ENCODE measurements around the gene C19orf25.
"Not testable (repeated sequence)": the region's sequence is repeated elsewhere in the genome, so short reads cannot be mapped to it uniquely, and the experiment has no call there.

The C19orf25 gene

DNA sequence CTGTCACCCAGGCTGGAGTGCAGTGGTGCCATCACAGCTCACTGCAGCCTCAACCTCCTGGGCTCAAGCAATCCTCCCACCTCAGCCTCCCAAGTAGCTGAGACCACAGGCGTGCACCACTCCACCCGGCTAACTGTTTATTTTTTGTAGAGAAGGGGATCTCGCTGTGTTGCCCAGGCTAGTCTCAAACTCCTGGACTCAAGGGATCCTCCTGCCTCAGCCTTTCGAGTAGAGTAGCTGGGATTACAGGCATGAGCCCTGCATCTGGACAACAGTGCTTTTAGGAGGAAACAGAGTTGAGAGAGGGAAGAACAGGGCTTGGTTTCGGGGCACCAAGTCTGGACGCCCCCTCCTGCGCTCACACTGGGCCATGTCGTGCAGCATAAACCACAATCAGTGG, 40.8 kb upstream of the C19orf25 start:
- H3K4me3 Mint-ChIP-seq; H3K4me1 Mint-ChIP-seq (ENCODE audit: low read depth); intact Hi-C loops (cut with micrococcal nuclease); H3K36me3 Mint-ChIP-seq (ENCODE audit: low read depth); H3K9me3 Mint-ChIP-seq; H3K27ac Mint-ChIP-seq: not testable (repeated sequence)
- peaks cover 65% of the 10 kb centered on the region for H3K27me3 Mint-ChIP-seq

DNA sequence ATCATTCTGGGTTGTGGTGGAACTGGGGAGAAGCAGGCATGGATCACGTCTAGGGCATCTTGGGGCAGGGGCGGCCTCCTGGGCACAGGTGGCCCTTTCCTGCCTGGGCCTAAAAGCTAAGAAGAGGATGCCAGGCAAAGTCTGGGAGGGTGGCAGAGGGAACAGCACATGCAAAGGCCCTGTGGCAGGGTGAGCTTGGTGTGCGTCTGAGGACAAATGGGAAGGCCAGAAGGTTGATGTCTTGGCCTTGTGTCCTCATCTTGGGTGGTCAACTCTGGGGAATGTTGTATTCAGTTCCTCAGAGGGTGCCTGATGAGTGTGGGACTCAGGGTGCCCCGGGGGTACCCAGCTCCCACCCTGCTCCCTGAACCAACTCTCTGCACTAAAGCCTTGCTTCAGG, 39.5 kb upstream of the C19orf25 start:
- peaks cover 69% of the 10 kb centered on the region for H3K27me3 Mint-ChIP-seq
- no peaks in the 10 kb centered on the region for H3K36me3 Mint-ChIP-seq (ENCODE audit: low read depth)
- no peaks in the 10 kb centered on the region for H3K4me1 Mint-ChIP-seq (ENCODE audit: low read depth)
- H3K4me3 Mint-ChIP-seq = no peak overlapping the region
- no peaks in the 10 kb centered on the region for H3K9me3 Mint-ChIP-seq
- no peak overlapping the region for H3K27ac Mint-ChIP-seq
- intact Hi-C loops (cut with micrococcal nuclease) = no loop called here

DNA sequence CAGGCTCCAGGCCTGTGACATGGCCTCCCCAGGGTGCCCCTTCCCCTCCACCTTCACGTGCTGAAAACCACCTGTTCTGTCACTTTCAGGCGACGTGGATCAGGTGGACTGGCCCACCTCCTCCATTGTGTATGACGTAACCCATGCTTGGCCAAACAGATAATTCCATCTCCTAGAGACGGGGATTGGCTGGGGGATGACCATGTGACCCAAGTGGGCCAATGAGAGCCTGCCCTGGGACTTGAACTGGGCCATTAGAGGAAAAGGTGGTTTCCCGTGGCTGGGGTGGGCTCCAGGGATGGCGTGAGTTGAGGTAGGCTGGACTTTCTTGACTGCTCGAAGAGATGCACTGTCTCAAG, 37.4 kb upstream of the C19orf25 start:
- H3K4me1 Mint-ChIP-seq (ENCODE audit: low read depth) = peaks cover 8% of the 10 kb centered on the region
- no peaks in the 10 kb centered on the region for H3K9me3 Mint-ChIP-seq
- peaks cover 64% of the 10 kb centered on the region for H3K27me3 Mint-ChIP-seq
- no peak overlapping the region for H3K27ac Mint-ChIP-seq
- H3K4me3 Mint-ChIP-seq = no peak overlapping the region
- H3K36me3 Mint-ChIP-seq (ENCODE audit: low read depth) = no peaks in the 10 kb centered on the region
- intact Hi-C loops (cut with micrococcal nuclease) = no loop called here

DNA sequence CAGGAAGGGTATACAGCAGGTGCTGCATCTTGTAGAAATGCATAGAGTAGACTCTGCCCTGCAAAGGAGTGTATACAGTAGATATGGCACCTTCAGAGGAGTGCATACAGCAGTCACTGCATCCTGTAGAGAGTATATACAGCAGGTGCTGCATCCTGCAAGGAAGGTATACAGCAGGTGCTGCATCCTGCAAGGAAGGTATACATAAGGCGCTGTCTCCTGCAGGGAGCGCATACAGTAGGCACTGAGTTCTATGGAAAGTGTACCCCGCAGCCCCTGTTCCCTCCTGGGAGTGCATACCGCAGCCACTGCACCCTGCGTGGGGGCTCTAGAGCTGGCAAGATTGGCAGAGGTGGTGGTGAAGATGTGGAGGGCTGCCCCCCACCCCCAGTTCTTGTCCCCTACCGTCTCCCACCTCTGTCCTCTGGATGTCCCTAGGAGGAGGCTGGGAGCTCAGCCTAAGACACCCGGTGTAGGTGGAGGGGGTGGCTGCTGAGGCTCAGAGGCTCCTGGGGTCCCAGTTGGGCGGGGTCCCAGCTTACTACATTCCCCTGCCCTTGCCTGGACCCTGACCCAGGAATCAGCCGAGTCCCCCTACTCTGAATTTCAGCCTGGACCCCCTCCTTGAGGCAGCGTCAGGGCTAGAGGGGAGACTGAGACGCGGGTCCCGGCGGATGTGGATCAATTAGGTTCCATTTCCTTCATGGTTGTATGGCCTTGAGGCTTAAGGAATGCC, 36.1 kb upstream of the C19orf25 start:
- no peaks in the 10 kb centered on the region for H3K9me3 Mint-ChIP-seq
- H3K27me3 Mint-ChIP-seq = peaks cover 70% of the 10 kb centered on the region
- peaks cover 8% of the 10 kb centered on the region for H3K4me1 Mint-ChIP-seq (ENCODE audit: low read depth)
- H3K27ac Mint-ChIP-seq = no peak overlapping the region
- H3K4me3 Mint-ChIP-seq = no peak overlapping the region
- no peaks in the 10 kb centered on the region for H3K36me3 Mint-ChIP-seq (ENCODE audit: low read depth)
- intact Hi-C loops (cut with micrococcal nuclease) = loop anchor here (5.0 kb wide), 1 partner anchor 43 kb away; no protein-coding TSS in a partner anchor

DNA sequence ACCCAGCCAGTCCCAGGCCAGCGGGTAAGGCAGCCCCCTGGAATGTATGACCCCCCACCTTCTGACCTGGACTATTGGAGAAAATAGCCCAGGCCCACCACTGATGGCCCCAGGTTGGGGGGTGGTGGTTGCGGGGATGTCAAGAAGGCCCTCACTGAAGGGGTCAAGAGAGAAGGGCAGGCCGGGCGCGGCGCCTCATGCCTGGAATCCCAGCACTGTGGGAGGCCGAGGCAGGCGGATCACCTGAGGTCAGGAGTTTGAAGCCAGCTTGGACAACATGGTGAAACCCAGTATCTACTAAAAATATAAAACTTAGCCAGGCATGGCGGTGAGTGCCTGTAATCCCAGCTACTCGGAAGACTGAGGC, 35.3 kb upstream of the C19orf25 start:
- Mint-ChIP-seq H3K36me3 (ENCODE audit: low read depth) (no peaks in the 10 kb centered on the region), H3K27me3 (peaks cover 76% of the 10 kb centered on the region), H3K4me1 (ENCODE audit: low read depth) (peaks cover 8% of the 10 kb centered on the region), H3K27ac (no peak overlapping the region), H3K4me3 (no peak overlapping the region), H3K9me3 (no peaks in the 10 kb centered on the region)
- intact Hi-C loops (cut with micrococcal nuclease) = loop anchor here (5.0 kb wide), 1 partner anchor 42 kb away; no protein-coding TSS in a partner anchor

DNA sequence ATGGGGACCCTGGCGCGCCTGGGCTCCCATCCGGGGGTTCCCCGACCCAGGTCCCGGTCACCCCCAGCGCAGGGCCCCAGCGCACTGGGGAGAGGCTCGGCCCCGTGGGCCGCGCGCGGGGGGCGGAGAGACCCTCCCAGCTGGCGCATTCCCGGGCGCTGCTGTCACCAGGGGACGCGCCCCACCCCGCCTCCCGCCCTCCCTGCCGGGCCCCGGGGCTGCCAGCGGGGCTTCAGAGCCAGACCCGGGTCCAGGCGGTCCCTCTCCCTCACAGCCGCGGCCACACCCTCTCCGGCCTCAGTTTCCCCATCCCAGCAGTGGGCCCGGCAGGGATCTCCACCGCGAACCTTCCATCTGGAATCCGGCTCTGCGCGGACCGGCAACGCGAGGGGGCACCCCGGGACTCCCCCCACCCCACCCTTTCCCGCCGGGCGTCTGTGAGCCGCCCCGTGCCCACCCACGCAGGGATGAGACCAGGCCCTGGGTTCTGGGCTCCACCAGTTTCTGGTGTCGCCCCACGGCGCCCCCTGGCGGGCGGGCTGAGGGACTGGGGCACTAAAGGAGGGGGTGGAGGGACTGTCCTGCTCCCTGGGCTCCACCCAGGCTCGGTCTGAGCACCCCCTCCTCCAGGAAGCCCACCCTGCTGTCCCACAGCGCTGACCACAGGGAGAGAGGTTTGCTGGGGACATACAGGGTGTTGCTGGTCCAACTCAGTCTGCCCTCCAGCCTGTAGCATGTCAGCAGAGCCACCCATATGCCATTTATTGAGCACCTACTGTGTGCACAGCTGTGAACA, 34.7 kb upstream of the C19orf25 start:
- intact Hi-C loops (cut with micrococcal nuclease) = loop anchor here (5.0 kb wide), 1 partner anchor 41 kb away; no protein-coding TSS in a partner anchor
- Mint-ChIP-seq H3K9me3 (no peaks in the 10 kb centered on the region), H3K4me3 (peak overlapping the region; percentile 30), H3K4me1 (ENCODE audit: low read depth) (peaks cover 8% of the 10 kb centered on the region), H3K36me3 (ENCODE audit: low read depth) (no peaks in the 10 kb centered on the region), H3K27ac (no peak overlapping the region), H3K27me3 (peaks cover 76% of the 10 kb centered on the region)

DNA sequence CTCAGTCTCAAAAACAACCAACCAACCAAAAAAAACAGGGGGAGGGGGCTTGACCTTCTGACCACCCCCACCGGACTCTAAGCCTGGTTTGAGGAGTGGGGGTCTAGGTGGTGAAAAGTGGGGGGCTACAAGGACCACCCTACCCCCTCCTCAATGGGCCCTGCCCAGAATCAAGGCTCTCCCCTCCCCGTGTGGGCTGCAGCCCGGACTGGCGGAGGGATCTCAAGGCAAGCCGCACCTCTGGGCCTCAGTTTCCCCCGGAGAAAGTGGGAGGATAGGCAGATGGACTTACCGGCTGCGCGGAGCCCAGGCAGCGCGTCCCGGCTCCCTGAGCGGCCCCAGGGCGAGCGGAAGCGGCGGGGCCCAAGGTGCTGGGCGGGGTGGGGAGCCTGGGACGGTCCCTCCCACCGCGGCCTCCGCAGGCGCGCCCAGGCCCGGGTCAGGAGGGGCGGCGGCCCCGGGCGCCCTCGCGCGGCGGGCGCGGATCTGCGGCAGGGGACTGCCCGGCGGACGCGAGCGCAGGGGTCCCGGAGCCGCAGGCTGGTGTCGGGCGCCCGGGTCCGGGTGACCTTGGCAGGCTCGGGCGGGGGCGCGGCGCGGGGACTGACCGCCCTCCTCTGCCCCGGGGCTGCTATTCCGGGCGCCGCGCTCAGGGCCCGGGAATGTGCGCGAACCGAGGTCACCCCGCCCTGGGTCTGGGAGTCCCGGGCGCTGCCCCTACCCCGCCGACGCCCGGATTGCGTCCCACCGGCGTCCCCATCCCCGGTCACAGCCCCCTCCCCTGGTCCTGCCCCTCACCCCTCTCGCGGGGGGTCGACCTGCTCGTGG, 33.9 kb upstream of the C19orf25 start, which contains the start of gene ADAMTSL5:
Gene ADAMTSL5 (minus strand): TSS at position 349 of the 828 bp plus-strand sequence. CDS start 2,076 bp downstream, outside the sequence.
- H3K4me1 Mint-ChIP-seq (ENCODE audit: low read depth) = peaks cover 16% of the 10 kb centered on the region
- intact Hi-C loops (cut with micrococcal nuclease) = loop anchor here (5.0 kb wide), 1 partner anchor 41 kb away; no protein-coding TSS in a partner anchor
- H3K4me3 Mint-ChIP-seq = peak within 1 kb of the TSS; percentile 60
- no peak within 1 kb of the TSS for H3K27ac Mint-ChIP-seq
- peaks cover 78% of the 10 kb centered on the region for H3K27me3 Mint-ChIP-seq
- no peaks in the 10 kb centered on the region for H3K9me3 Mint-ChIP-seq
- H3K36me3 Mint-ChIP-seq (ENCODE audit: low read depth) = no peaks in the 10 kb centered on the region

DNA sequence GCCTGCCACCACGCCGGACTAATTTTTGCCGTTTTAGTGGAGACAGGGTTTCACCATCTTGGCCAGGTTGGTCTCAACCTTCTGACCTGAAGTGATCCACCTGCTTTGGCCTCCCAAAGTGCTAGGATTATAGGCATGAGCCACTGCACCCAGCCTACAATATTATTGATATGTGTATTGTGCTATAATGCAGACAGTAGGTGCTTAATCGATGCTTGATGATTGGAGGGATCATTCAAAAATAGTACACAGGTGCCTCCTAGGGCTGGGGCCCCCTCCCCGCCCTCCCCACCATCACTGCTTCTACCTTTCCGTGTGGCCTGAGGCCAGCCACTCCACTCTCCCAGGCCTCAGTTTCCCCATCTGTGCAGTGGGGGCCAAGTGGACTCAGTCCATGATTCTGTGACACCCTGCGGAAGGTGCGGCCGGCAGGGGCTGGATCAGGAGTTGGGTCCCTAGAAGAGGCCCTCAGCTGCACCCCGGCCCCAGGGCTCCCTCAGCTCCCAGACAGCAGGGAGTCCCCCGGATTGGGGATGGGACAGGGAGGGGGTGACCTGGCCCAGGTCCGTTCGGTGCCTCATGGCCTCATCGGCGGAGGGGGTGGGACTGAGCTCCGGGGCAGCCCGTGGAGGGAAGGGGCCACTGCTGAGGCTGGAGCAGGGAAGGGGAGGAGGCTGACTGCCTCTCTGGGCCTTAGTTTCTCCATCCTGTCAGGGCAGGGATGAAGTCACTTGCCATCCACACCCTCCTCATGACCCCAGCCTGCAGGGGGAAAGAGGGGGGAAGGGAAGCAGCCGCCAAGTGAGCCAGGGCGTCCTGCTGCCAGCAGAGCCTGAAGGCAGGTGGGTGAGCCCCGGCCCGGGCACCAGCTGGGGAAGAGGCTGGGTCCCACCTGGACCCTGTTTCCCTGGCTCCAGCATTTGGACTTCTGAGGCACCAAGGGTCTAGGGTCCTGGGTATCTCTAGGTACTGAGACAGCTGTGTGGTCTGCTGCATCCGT, 32.6 kb upstream of the C19orf25 start:
- peaks cover 74% of the 10 kb centered on the region for H3K27me3 Mint-ChIP-seq
- no peaks in the 10 kb centered on the region for H3K36me3 Mint-ChIP-seq (ENCODE audit: low read depth)
- no peaks in the 10 kb centered on the region for H3K9me3 Mint-ChIP-seq
- intact Hi-C loops (cut with micrococcal nuclease) = loop anchor here (5.0 kb wide), 1 partner anchor 39 kb away; no protein-coding TSS in a partner anchor
- H3K4me3 Mint-ChIP-seq = no peak overlapping the region
- H3K27ac Mint-ChIP-seq = no peak overlapping the region
- peaks cover 19% of the 10 kb centered on the region for H3K4me1 Mint-ChIP-seq (ENCODE audit: low read depth)

DNA sequence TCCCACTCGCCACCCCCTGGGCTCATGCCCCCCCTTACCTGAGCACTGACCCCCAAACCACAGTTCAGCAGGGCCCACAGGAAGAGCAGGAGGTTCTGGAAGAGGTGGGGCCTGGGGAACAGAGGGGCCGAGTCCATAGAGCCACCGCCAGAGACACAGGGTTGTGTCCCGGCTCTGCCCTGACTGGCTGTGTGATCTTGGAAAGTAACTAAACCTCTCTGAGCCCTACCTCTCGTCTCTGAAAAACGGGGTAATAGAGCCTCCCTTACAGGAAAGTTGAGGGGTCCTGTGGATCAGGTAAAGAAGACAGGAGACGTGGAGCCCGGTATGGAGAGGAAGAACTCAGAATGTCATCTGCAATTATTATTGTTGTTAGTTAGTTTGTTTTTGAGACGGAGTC, 31.8 kb upstream of the C19orf25 start:
- no peak overlapping the region for H3K27ac Mint-ChIP-seq
- no peak overlapping the region for H3K4me3 Mint-ChIP-seq
- intact Hi-C loops (cut with micrococcal nuclease) = loop anchor here (5.0 kb wide), 1 partner anchor 39 kb away; no protein-coding TSS in a partner anchor

DNA sequence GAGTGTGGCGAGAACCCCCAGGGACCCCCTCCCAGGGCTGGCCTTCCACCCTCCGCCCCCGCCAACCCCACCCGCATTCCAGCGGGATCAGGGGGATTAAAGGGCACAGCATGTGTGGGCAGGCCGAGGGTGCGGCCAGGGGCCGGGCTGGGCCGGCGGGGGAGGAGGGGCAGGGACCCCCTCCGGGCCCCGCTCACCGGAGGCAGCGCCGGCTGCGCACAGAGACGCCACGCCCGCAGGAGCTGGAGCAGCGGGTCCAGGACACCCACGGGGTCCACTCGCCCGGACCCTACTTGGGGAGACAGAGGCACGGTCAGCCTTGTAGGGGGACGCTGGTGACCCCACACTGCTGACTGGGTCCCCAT, 31.4 kb upstream of the C19orf25 start:
- Mint-ChIP-seq H3K4me3 (no peak overlapping the region), H3K4me1 (ENCODE audit: low read depth) (peaks cover 22% of the 10 kb centered on the region), H3K27me3 (peaks cover 76% of the 10 kb centered on the region), H3K27ac (no peak overlapping the region), H3K36me3 (ENCODE audit: low read depth) (no peaks in the 10 kb centered on the region), H3K9me3 (no peaks in the 10 kb centered on the region)
- intact Hi-C loops (cut with micrococcal nuclease) = loop anchor here (5.0 kb wide), 1 partner anchor 38 kb away; no protein-coding TSS in a partner anchor

More for the DNA sequence above, 31.8 kb upstream of the C19orf25 start:
- Mint-ChIP-seq H3K36me3 (ENCODE audit: low read depth) (no peaks in the 10 kb centered on the region), H3K27me3 (peaks cover 74% of the 10 kb centered on the region), H3K9me3 (no peaks in the 10 kb centered on the region), H3K4me1 (ENCODE audit: low read depth) (peaks cover 19% of the 10 kb centered on the region)

DNA sequence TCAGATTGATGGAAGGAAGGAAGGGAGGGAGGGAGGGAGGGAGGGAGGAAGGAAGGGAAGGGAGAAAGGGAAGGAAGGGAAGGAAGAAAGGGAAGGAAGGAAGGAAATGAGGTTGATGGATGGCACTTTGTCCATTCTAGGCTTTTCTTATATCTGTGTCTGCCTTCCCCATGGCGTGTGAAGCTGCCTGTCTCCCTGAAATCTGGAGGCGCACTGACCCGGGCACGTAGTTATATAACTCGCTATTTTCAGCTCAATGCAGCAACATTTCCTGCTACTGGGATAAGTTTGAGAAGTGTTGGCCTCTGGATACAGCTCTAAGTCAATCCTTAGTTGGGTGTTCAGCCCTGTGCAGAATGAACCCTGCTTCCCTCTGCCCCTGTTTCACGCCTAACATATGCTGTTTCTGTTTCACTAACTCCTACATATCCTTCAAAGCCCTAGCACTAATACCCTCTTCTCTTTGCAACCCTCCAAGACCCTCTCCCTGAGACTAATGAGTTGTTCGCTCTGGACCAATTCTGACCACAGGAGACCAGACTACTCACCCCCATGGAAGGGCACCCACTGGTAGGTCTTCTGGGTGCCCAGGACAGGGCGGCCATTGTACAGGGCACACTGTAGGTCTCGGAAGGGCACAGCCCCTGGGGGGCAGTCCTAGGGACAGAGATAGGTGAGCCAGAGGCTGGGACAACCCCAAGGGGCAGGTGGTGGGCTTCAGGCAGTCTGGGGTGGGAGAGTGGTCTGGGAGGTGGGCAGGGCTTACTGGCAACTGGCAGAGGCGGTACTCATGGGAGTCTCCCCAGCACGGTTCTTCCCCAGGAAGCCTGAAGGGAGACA, 30.8 kb upstream of the C19orf25 start:
- H3K9me3 Mint-ChIP-seq = no peaks in the 10 kb centered on the region
- H3K36me3 Mint-ChIP-seq (ENCODE audit: low read depth) = no peaks in the 10 kb centered on the region
- intact Hi-C loops (cut with micrococcal nuclease) = loop anchor here (5.0 kb wide), 1 partner anchor 38 kb away; no protein-coding TSS in a partner anchor
- H3K4me1 Mint-ChIP-seq (ENCODE audit: low read depth) = peaks cover 24% of the 10 kb centered on the region
- no peak overlapping the region for H3K27ac Mint-ChIP-seq
- peaks cover 76% of the 10 kb centered on the region for H3K27me3 Mint-ChIP-seq
- no peak overlapping the region for H3K4me3 Mint-ChIP-seq

DNA sequence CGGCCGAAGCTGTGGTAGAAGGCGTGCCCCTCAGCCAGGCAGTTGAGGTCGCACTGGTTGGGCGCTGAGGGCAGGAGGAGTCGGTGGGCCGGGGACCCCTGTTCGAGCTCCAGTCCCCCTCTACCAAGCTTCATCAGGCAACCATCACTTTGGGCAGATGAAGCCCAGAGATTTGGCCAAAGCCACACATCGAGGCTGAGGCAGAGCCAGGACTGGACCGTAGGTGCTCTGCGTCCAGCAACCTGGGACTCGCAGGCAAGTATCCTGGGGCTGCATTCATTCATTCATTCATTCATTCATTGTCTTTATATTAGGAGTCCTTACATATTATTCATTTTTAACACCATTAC, 29.5 kb upstream of the C19orf25 start:
- peak overlapping the region; percentile 85 for H3K27ac Mint-ChIP-seq
- H3K27me3 Mint-ChIP-seq = peaks cover 77% of the 10 kb centered on the region
- peak overlapping the region; percentile 80 for H3K4me3 Mint-ChIP-seq
- peaks cover 24% of the 10 kb centered on the region for H3K4me1 Mint-ChIP-seq (ENCODE audit: low read depth)
- intact Hi-C loops (cut with micrococcal nuclease) = no loop called here
- no peaks in the 10 kb centered on the region for H3K9me3 Mint-ChIP-seq
- H3K36me3 Mint-ChIP-seq (ENCODE audit: low read depth) = no peaks in the 10 kb centered on the region

All from dendritic cell treated with granulocyte-macrophage colony-stimulating factor and Interleukin-4, amounts not matched to agents 40 ng/mL and 50 ng/mL, for 4 days (primary cell).